ENCODE data around the gene ZFAND3. TPM values are rescaled to one million over a fixed set of nuclear protein-coding genes. Genes with fewer than 3 reads are reported as not detected.

Gene ZFAND3
- total and polyA plus RNA-seq, 10 of the 15 experiments (the other 5 are each of a cell fraction or from before 2014, with no cell fraction given) = 0.90 to 34.4 (median 16.3) TPM

DNA sequence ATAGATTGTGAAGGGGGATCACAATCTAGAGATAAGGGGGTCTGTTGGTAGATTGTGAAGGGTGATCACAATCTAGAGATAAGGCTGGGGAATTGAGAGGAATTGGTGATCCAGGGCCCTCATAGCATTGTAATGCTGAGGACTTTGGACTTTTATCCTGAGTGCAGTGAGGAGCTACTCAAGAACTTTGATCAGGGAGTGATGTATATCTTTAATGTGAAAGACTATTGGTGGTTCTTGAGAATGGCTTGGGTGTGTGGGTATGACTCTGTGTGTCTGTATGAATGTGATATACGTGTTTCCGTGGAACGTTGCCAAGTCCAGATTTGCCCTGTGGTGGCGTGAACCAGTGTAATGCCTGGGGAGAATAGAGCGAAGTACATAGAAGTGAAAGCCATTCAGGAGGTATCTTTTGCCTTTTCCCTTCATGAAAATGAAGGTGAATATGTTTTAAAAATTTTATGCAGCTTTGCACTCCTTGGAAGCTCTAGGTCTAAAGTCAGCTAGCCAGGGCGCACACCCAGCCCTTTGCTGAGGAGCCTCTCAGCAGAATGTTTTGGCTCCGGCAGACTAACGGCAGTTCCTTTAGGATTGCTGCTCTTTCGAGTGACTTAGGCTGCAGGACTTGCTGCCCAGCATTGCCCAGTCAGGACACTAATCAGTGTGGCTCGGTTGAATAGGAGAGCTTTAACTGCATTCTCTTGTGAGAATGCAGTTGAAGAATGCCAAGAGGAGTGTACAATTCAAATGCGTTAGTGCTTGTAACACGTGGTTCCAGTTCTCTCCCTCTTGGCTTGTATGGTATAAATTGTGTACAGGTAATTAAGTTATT, 3.5 kb downstream of the ZFAND3 start:
- no peaks in the 10 kb centered on the region for H3K27me3 ChIP-seq (replicated peaks in 1 of 2; ENCODE audit: control insufficient read depth in 2 of 2, insufficient read depth in 2 of 2, low read length in 1 of 2)
- no peak overlapping the region for H3K9ac ChIP-seq (ENCODE audit: control insufficient read depth, insufficient read depth, low read length)
- in situ Hi-C loops (cut with MboI) (no loop called here), intact Hi-C loops (cut with micrococcal nuclease; ENCODE audit: unreplicated experiment) (loop anchor here (5.0 kb wide), 2 partner anchors 44 to 119 kb away; no protein-coding TSS in a partner anchor)
- ChIA-PET CTCF (interaction anchor here (1.1 to 2.3 kb wide), 2 partner anchors 22 to 36 kb away, joined by 4 to 10 read pairs; no protein-coding TSS in a partner anchor), POLR2A (interaction anchor here (0.5 kb wide), 1 partner anchor 548 kb away, joined by 3 read pairs; no protein-coding TSS in a partner anchor), SMC1A (ENCODE audit: uncharacterized antibody, unreplicated experiment) (interaction anchor here (0.6 to 1.1 kb wide), 7 partner anchors 32 to 671 kb away, joined by 3 read pairs; no protein-coding TSS in a partner anchor), RAD21 (ENCODE audit: unreplicated experiment) (interaction anchor here (1.0 to 1.1 kb wide), 4 partner anchors 10 to 55 kb away, joined by 3 to 4 read pairs (median 4); no protein-coding TSS in a partner anchor)
- no peak for DNase-seq (ENCODE audit: low read depth, low spot score)
- 86% methylated on average over 11 of the region's 12 CpGs for WGBS (ENCODE audit: insufficient coverage, insufficient replicate concordance, low lambda C conversion rate, missing lambda C conversion rate)
- H4K20me1 ChIP-seq (ENCODE audit: control insufficient read depth, insufficient read depth) = no peaks in the 10 kb centered on the region
- H3K4me1 ChIP-seq (ENCODE audit: control insufficient read depth, insufficient read depth, low read length) = peaks cover under 1% of the 10 kb centered on the region
- H3K9me3 ChIP-seq (replicated peaks; ENCODE audit: control insufficient read depth, insufficient read depth, low read length) = no peaks in the 10 kb centered on the region
- H3K36me3 ChIP-seq (ENCODE audit: control insufficient read depth in 2 of 2, insufficient read depth in 2 of 2, low read length in 1 of 2) = no peaks in the 10 kb centered on the region
- TF ChIP-seq POLR2AphosphoS5 (IDR thresholded peaks at IDR 0.05; ENCODE audit: low read length) (peak; percentile 31; the same call in 1 of the 2 replicates), GATAD2B (conservative IDR thresholded peaks at IDR 0.05; ENCODE audit: low read depth) (no peak), SRF (IDR thresholded peaks at IDR 0.05; ENCODE audit: low read depth in 2 of 2, low read length in 2 of 2) (no peak), RAD51 (IDR thresholded peaks at IDR 0.05) (no peak), CHD2 (IDR thresholded peaks at IDR 0.05; ENCODE audit: borderline replicate concordance, low read depth, low read length) (no peak), ZZZ3 (IDR thresholded peaks at IDR 0.05; ENCODE audit: control insufficient read depth, insufficient read length, low read depth) (no peak), NFXL1 (IDR thresholded peaks at IDR 0.05; ENCODE audit: borderline replicate concordance) (no peak)
- TF ChIP-seq, protein P1, sequence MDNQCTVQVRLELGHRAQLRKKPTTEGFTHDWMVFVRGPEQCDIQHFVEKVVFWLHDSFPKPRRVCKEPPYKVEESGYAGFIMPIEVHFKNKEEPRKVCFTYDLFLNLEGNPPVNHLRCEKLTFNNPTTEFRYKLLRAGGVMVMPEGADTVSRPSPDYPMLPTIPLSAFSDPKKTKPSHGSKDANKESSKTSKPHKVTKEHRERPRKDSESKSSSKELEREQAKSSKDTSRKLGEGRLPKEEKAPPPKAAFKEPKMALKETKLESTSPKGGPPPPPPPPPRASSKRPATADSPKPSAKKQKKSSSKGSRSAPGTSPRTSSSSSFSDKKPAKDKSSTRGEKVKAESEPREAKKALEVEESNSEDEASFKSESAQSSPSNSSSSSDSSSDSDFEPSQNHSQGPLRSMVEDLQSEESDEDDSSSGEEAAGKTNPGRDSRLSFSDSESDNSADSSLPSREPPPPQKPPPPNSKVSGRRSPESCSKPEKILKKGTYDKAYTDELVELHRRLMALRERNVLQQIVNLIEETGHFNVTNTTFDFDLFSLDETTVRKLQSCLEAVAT (IDR thresholded peaks at IDR 0.05) = 0 out of 2 replicates have a peak, but pooled peaks have one; percentile 2
- H3K27ac ChIP-seq (ENCODE audit: control insufficient read depth, insufficient read depth) = no peak overlapping the region
- FAIRE-seq = no peak
- no peak for ATAC-seq
- no TSS peak for BruUV-seq (replicated peaks)
- H3K4me2 ChIP-seq (ENCODE audit: control insufficient read depth, insufficient read depth) = peak overlapping the region; percentile 5; the same call in 1 of the 2 replicates
- no peak overlapping the region for H2AFZ ChIP-seq (ENCODE audit: control insufficient read depth, low read depth, low read length)
- peak overlapping the region; percentile 88 for H3K4me3 ChIP-seq
- H3K79me2 ChIP-seq (ENCODE audit: control insufficient read depth, insufficient read depth, low read length) = peaks cover 87% of the 10 kb centered on the region
